ENCODE results near the gene KIF13A. TPM values are rescaled to one million over a fixed set of nuclear protein-coding genes. Genes with fewer than 3 reads are reported as not detected.
"Not testable (repeated sequence)": the region's sequence is repeated elsewhere in the genome, so short reads cannot be mapped to it uniquely, and the experiment has no call there.

KIF13A gene
- total RNA-seq, 1 donor from 2014 or later: 54.4 TPM

DNA sequence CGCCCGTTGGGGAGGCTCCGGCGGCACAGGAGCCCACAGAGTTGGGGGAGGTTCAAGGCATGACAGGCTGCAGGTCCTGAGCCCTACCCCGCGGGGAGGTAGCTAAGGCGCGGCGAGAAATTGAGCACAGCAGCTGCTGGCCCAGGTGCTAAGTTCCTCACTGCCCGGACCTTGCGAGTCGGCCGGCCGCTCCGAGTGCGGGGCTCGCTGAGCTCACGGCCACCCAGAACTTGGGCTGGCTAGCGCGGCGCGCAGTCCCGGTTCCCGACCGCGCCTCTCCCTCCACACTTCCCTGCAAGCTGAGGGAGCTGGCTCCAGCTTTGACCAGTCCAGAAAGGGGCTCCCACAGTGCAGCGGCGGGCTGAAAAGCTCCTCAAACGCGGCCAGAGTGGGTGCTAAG is 23.9 kb upstream of the KIF13A start:
- TF ChIP-seq, protein P1, sequence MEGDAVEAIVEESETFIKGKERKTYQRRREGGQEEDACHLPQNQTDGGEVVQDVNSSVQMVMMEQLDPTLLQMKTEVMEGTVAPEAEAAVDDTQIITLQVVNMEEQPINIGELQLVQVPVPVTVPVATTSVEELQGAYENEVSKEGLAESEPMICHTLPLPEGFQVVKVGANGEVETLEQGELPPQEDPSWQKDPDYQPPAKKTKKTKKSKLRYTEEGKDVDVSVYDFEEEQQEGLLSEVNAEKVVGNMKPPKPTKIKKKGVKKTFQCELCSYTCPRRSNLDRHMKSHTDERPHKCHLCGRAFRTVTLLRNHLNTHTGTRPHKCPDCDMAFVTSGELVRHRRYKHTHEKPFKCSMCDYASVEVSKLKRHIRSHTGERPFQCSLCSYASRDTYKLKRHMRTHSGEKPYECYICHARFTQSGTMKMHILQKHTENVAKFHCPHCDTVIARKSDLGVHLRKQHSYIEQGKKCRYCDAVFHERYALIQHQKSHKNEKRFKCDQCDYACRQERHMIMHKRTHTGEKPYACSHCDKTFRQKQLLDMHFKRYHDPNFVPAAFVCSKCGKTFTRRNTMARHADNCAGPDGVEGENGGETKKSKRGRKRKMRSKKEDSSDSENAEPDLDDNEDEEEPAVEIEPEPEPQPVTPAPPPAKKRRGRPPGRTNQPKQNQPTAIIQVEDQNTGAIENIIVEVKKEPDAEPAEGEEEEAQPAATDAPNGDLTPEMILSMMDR (IDR thresholded peaks at IDR 0.05; ENCODE audit: unreplicated experiment): no peak
- Mint-ChIP-seq H3K36me3 (no peaks in the 10 kb centered on the region), H3K27me3 (ENCODE audit: low read depth) (no peaks in the 10 kb centered on the region), H3K9me3 (no peaks in the 10 kb centered on the region), H3K4me1 (peaks cover 5% of the 10 kb centered on the region), H3K27ac (no peak overlapping the region), H3K4me3 (no peak overlapping the region)
- DNase-seq (ENCODE audit: low spot score in 2 of 2, unreplicated experiment in 2 of 2): no peak

GRCh38 chr6:18010540-18010939 is 23.1 kb upstream of the KIF13A start:
- H3K27me3 Mint-ChIP-seq (ENCODE audit: low read depth); H3K27ac Mint-ChIP-seq; H3K4me1 Mint-ChIP-seq; H3K36me3 Mint-ChIP-seq; H3K9me3 Mint-ChIP-seq; H3K4me3 Mint-ChIP-seq; DNase-seq (ENCODE audit: low spot score in 2 of 2, unreplicated experiment in 2 of 2): not testable (repeated sequence)

GRCh38 chr6:18004256-18004985 is 17.0 kb upstream of the KIF13A start:
- Mint-ChIP-seq H3K4me1 (peaks cover 9% of the 10 kb centered on the region), H3K27me3 (ENCODE audit: low read depth) (no peaks in the 10 kb centered on the region), H3K36me3 (no peaks in the 10 kb centered on the region), H3K4me3 (no peak overlapping the region), H3K27ac (peak overlapping the region; percentile 69), H3K9me3 (no peaks in the 10 kb centered on the region)
- no peak for DNase-seq (ENCODE audit: low spot score in 2 of 2, unreplicated experiment in 2 of 2)
- TF ChIP-seq, protein P1 (IDR thresholded peaks at IDR 0.05; ENCODE audit: unreplicated experiment): no peak

DNA sequence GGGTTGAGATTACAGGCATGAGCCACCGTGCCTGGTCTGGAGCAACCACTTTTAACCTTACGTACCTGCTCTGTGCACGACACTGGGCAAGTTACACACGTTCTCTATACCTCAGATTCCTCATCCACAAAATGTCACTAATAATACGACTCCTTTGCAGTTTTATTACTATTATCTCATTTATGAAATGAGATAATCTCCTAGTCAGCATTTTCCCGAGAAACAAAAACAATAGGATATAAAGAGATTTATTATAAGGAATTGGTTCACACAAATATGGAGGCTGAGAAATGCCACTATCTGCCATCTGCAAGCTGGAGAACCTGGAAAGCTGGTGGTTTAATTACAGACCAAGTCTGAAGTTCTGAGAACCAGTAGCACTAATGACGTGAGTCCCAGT is 12.0 kb upstream of the KIF13A start:
- Mint-ChIP-seq H3K4me1 (no peaks in the 10 kb centered on the region), H3K27ac (no peak overlapping the region), H3K9me3 (no peaks in the 10 kb centered on the region), H3K4me3 (no peak overlapping the region), H3K27me3 (ENCODE audit: low read depth) (no peaks in the 10 kb centered on the region), H3K36me3 (no peaks in the 10 kb centered on the region)
- TF ChIP-seq, protein P1 (IDR thresholded peaks at IDR 0.05; ENCODE audit: unreplicated experiment): no peak
- DNase-seq (ENCODE audit: low spot score in 2 of 2, unreplicated experiment in 2 of 2): no peak

DNA sequence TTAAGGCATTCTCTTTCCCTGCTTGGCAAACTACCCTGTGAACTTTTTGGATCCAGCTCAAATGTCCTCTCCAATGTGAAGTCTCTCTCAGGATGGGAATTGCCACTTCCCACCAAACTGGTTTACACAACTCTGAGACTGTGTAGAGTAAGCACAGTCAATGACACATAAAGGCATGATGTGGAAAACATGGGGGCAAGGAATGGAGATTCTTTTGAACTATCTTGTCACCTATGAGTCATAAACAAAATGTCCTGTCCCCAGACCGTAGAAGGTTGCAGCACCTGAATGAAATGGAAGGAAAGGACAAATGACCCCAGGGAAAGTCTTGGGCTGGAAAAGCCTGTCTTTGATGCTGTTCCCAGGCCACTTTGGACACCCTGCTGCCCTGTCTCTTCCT is 11.0 kb upstream of the KIF13A start:
- DNase-seq (ENCODE audit: low spot score in 2 of 2, unreplicated experiment in 2 of 2): no peak
- TF ChIP-seq, protein P1 (IDR thresholded peaks at IDR 0.05; ENCODE audit: unreplicated experiment): no peak
- no peak overlapping the region for H3K4me3 Mint-ChIP-seq
- H3K9me3 Mint-ChIP-seq: no peaks in the 10 kb centered on the region
- no peaks in the 10 kb centered on the region for H3K27me3 Mint-ChIP-seq (ENCODE audit: low read depth)
- no peak overlapping the region for H3K27ac Mint-ChIP-seq
- H3K4me1 Mint-ChIP-seq: no peaks in the 10 kb centered on the region
- H3K36me3 Mint-ChIP-seq: no peaks in the 10 kb centered on the region

GRCh38 chr6:17998003-17998402 is 10.6 kb upstream of the KIF13A start:
- Mint-ChIP-seq H3K4me3 (no peak overlapping the region), H3K4me1 (no peaks in the 10 kb centered on the region), H3K27me3 (ENCODE audit: low read depth) (no peaks in the 10 kb centered on the region), H3K36me3 (no peaks in the 10 kb centered on the region), H3K27ac (no peak overlapping the region), H3K9me3 (no peaks in the 10 kb centered on the region)
- DNase-seq (ENCODE audit: low spot score in 2 of 2, unreplicated experiment in 2 of 2): no peak
- TF ChIP-seq, protein P1 (IDR thresholded peaks at IDR 0.05; ENCODE audit: unreplicated experiment): no peak

Data from mesothelial cell of epicardium (in vitro differentiated cells).